Stimulated activated CD8-positive, alpha-beta memory T cell treated with anti-CD3 and anti-CD28 coated beads, Interleukin-15, amount 100 ng/mL, for 1 hour (primary cell): ENCODE results near the gene RPTOR.

ENCODE experiments used
- DNase-seq: peaks from one replicate; pipeline ENCODE4 v3.0.0-alpha.2; 2020; ENCODE audit warnings: low read depth

Gene RPTOR

GRCh38 chr17:80768389-80768788 lies 223.8 kb downstream of the RPTOR start:
- DNase-seq, result no peak

- no peak for DNase-seq
Measured at GRCh38 chr17:80768936-80769335, 224.3 kb downstream of the RPTOR start.

- no peak for DNase-seq
Measured at GRCh38 chr17:80769516-80769915, 224.9 kb downstream of the RPTOR start.

GRCh38 chr17:80769936-80770625 lies 225.4 kb downstream of the RPTOR start:
- no peak for DNase-seq

GRCh38 chr17:80770881-80771611 lies 226.4 kb downstream of the RPTOR start:
- no peak for DNase-seq

GRCh38 chr17:80771612-80772005 lies 227.0 kb downstream of the RPTOR start:
- no peak for DNase-seq

GRCh38 chr17:80772906-80773242 lies 228.2 kb downstream of the RPTOR start:
- no peak for DNase-seq

- DNase-seq, result no peak
Measured at GRCh38 chr17:80773243-80773991, 228.8 kb downstream of the RPTOR start.

- no peak for DNase-seq
Measured at GRCh38 chr17:80774146-80774545, 229.5 kb downstream of the RPTOR start.

GRCh38 chr17:80774643-80775281 lies 230.1 kb downstream of the RPTOR start:
- no peak for DNase-seq

- DNase-seq, result no peak
Measured at GRCh38 chr17:80775863-80776262, 231.2 kb downstream of the RPTOR start.

GRCh38 chr17:80777274-80777673 lies 232.6 kb downstream of the RPTOR start:
- DNase-seq, result no peak

- DNase-seq, result no peak
Measured at GRCh38 chr17:80778716-80779115, 234.1 kb downstream of the RPTOR start.

- DNase-seq, result no peak
Measured at GRCh38 chr17:80779336-80779735, 234.7 kb downstream of the RPTOR start.

- DNase-seq, result no peak
Measured at GRCh38 chr17:80779961-80780380, 235.3 kb downstream of the RPTOR start.

GRCh38 chr17:80780381-80781198 lies 236.0 kb downstream of the RPTOR start:
- no peak for DNase-seq

- no peak for DNase-seq
Measured at GRCh38 chr17:80781211-80781610, 236.6 kb downstream of the RPTOR start.

- DNase-seq, result no peak
Measured at GRCh38 chr17:80781807-80782277, 237.2 kb downstream of the RPTOR start.

- no peak for DNase-seq
Measured at GRCh38 chr17:80782536-80783427, 238.1 kb downstream of the RPTOR start.

- DNase-seq, result no peak
Measured at GRCh38 chr17:80783486-80783885, 238.8 kb downstream of the RPTOR start.

GRCh38 chr17:80783971-80784370 lies 239.3 kb downstream of the RPTOR start:
- no peak for DNase-seq
